OCI-LY3 (cell line): Measurements from ENCODE around the gene MYO15B.

Source experiments
- CTCF ChIP-seq: fragments of 200-600, 300-600 bp; sonication (generic); IDR thresholded peaks from 2 replicates; pipeline ENCODE4 v1.5.1; 2014; ENCODE audit warnings: antibody characterized with exemption, low read length, low read depth
- EZH2phosphoT487 ChIP-seq: fragments of 200-600 bp; shearing (Covaris generic); IDR thresholded peaks from 2 replicates; pipeline ENCODE4 v1.6.1; 2018; ENCODE audit warnings: antibody characterized with exemption, mixed run types, low read depth

- no peak for TF ChIP-seq CTCF
- TF ChIP-seq EZH2phosphoT487, result no peak
These were observed 38.8 kb upstream of the MYO15B start for GRCh38 chr17:75548813-75549212.
